ENCODE measurements around the gene ZNF227. TPM values are rescaled to one million over a fixed set of nuclear protein-coding genes. Genes with fewer than 3 reads are reported as not detected.
"Not testable (repeated sequence)": the region's sequence is repeated elsewhere in the genome, so short reads cannot be mapped to it uniquely, and the experiment has no call there.

ZNF227 gene
- 10 to 100 TPM; 10.9 to 13.3 (median 12.4) TPM for total RNA-seq

GRCh38 chr19:44212250-44212865, at the start of gene ZNF227:
Gene ZNF227, plus strand, starts transcription at chr19:44212532. Its CDS starts 5,261 bp downstream, at chr19:44217793.
- intact Hi-C loops (cut with DNase I): loop anchor here (5.0 kb wide), 2 partner anchors 45 to 90 kb away; partner anchors contain the start of gene ZNF226
- Histone ChIP-seq H3K27me3 (no peaks in the 10 kb centered on the region), H3K36me3 (peaks cover 11 to 29% (median 20%) of the 10 kb centered on the region in 4 donors), H3K27ac (replicated peaks in 1 of 4) (peak within 1 kb of the TSS; percentile 85 to 88 (median 86)), H3K4me1 (peaks cover 14 to 27% (median 18%) of the 10 kb centered on the region in 4 donors), H3K4me3 (peak within 1 kb of the TSS; percentile 67 to 82 (median 74)), H3K9me3 (peaks cover 0 to 3% (median under 1%) of the 10 kb centered on the region in 4 donors)
- peak; percentile 96 for DNase-seq (ENCODE audit: extremely low spot score)
- WGBS: under 1% methylated on average over 24 of the region's 37 CpGs
- TF ChIP-seq CTCF (IDR thresholded peaks at IDR 0.05) (no peak), POLR2AphosphoS5 (IDR thresholded peaks at IDR 0.05) (peak; percentile 83 to 88), EP300 (IDR thresholded peaks at IDR 0.05) (peak; percentile 31), POLR2A (IDR thresholded peaks at IDR 0.05; ENCODE audit: low read depth) (no peak)

GRCh38 chr19:44163789-44164188, 48.5 kb upstream of the ZNF227 start:
- intact Hi-C loops (cut with DNase I): loop anchor here (5.0 to 10.0 kb wide), 2 partner anchors 51 to 141 kb away; partner anchors contain the start of genes ZNF225 and ZNF235
- H3K27me3 ChIP-seq: no peaks in the 10 kb centered on the region
- peaks cover 3 to 74% (median 62%) of the 10 kb centered on the region in 4 donors for H3K9me3 ChIP-seq
- H3K27ac ChIP-seq (replicated peaks in 1 of 4): no peak overlapping the region
- WGBS: 93% methylated on average over 2 of the region's 2 CpGs
- no peak overlapping the region for H3K4me3 ChIP-seq
- peaks cover 16 to 27% (median 20%) of the 10 kb centered on the region in 4 donors for H3K36me3 ChIP-seq
- TF ChIP-seq CTCF (IDR thresholded peaks at IDR 0.05) (no peak), POLR2A (IDR thresholded peaks at IDR 0.05; ENCODE audit: low read depth) (no peak), EP300 (IDR thresholded peaks at IDR 0.05) (no peak), POLR2AphosphoS5 (IDR thresholded peaks at IDR 0.05) (no peak)
- DNase-seq (ENCODE audit: extremely low spot score): no peak
- peaks cover 9 to 15% (median 13%) of the 10 kb centered on the region in 4 donors for H3K4me1 ChIP-seq

- intact Hi-C loops (cut with DNase I): loop anchor here (5.0 to 10.0 kb wide), 2 partner anchors 52 to 141 kb away; partner anchors contain the start of genes ZNF225 and ZNF235
- 83% methylated on average over 3 of the region's 3 CpGs for WGBS
- DNase-seq (ENCODE audit: extremely low spot score): no peak
- Histone ChIP-seq H3K36me3 (peaks cover 16 to 32% (median 23%) of the 10 kb centered on the region in 4 donors), H3K4me3 (peak overlapping the region; percentile 67 to 82 (median 71)), H3K27me3 (no peaks in the 10 kb centered on the region), H3K9me3 (peaks cover 3 to 68% (median 57%) of the 10 kb centered on the region in 4 donors), H3K27ac (replicated peaks in 1 of 4) (peak overlapping the region; percentile 78 to 88 (median 87)), H3K4me1 (peaks cover 9 to 15% (median 13%) of the 10 kb centered on the region in 4 donors)
- TF ChIP-seq EP300 (IDR thresholded peaks at IDR 0.05) (no peak), CTCF (IDR thresholded peaks at IDR 0.05) (no peak)
Measured at GRCh38 chr19:44164327-44164672, 48.0 kb upstream of the ZNF227 start.

GRCh38 chr19:44164673-44165512, 47.4 kb upstream of the ZNF227 start, which contains the start of gene ZNF226:
Gene ZNF226, plus strand, starts transcription at chr19:44165100. Its CDS starts 4,981 bp downstream, at chr19:44170081.
- DNase-seq (ENCODE audit: extremely low spot score): peak; percentile 95
- under 1% methylated on average over 29 of the region's 32 CpGs for WGBS

GRCh38 chr19:44170660-44171059, 41.7 kb upstream of the ZNF227 start:
- H3K4me3 ChIP-seq; H3K4me1 ChIP-seq; H3K27ac ChIP-seq (replicated peaks in 1 of 4); DNase-seq (ENCODE audit: extremely low spot score); H3K27me3 ChIP-seq; intact Hi-C loops (cut with DNase I): not testable (repeated sequence)
- peaks cover 77 to 96% (median 87%) of the 10 kb centered on the region in 4 donors for H3K36me3 ChIP-seq
- peaks cover 5 to 81% (median 61%) of the 10 kb centered on the region in 4 donors for H3K9me3 ChIP-seq
- 91% methylated on average over 6 of the region's 6 CpGs for WGBS

More at GRCh38 chr19:44164673-44165512, 47.4 kb upstream of the ZNF227 start, which contains the start of gene ZNF226:
- no peak for TF ChIP-seq POLR2A (IDR thresholded peaks at IDR 0.05; ENCODE audit: low read depth)
- peak; percentile 72 to 95 for TF ChIP-seq POLR2AphosphoS5 (IDR thresholded peaks at IDR 0.05)
- Histone ChIP-seq H3K27me3 (no peaks in the 10 kb centered on the region), H3K36me3 (peaks cover 20 to 38% (median 29%) of the 10 kb centered on the region in 4 donors), H3K9me3 (peaks cover 0 to 66% (median 51%) of the 10 kb centered on the region in 4 donors), H3K4me1 (peaks cover 9 to 15% (median 13%) of the 10 kb centered on the region in 4 donors), H3K27ac (replicated peaks in 1 of 4) (peak within 1 kb of the TSS; percentile 78 to 88 (median 87)), H3K4me3 (peak within 1 kb of the TSS; percentile 67 to 82 (median 71))
- intact Hi-C loops (cut with DNase I): loop anchor here (5.0 to 10.0 kb wide), 3 partner anchors 47 to 140 kb away; partner anchors contain the start of genes ZNF225, ZNF227 and ZNF235
